Measurements from ENCODE around the gene RNF4.
A peak's percentile ranks its signal among the peaks of the same experiment; 100 is the strongest.
"Not testable (repeated sequence)": the region's sequence is repeated elsewhere in the genome, so short reads cannot be mapped to it uniquely, and the experiment has no call there.

The RNF4 gene

DNA sequence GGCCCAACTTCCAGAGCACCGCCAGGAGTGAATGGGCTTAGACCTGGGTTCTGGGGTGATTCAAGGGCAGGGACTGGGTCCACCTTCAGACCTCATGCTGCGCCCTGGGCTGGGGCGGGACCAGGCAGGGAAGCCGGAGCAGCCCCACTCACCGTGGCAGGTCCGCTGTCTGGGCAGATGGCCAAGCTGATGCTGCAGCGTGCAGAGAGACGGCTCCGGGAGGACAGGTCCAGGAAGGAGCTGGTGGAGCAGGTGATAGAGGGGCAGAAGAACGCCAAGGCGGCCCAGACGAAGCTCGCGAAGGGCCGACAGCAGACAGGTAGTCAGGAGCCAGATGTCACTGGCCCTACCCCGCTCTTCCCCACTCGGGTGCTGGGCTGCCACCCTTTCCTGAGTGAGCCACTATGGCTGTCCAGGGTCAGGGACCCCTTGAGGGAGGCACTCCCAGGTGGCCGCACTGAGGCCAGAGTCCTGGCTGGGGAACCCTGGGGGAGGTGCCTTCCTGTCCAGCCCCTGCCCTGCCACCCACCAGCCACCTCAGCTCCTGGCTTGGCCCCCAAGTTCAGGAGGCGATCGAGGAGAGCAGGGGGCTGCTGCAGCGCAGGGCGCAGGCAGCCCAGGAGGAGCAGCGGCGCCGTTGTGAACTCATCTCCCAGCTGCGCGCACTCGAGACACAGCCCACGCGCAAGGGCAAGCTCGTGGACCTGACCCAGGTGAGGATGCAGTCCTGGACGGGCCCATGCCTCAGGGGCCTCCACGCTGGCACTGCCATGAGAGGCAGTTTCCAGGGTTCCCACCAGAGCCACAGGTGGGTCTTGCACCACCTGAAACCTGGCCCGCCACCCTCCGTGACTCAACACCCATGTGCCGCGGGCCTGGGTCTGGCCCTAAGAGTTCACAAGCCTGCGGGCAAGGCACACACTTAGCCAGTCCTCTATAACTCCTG, 10.1 kb upstream of the RNF4 start:
- no peak for DNase-seq (ENCODE audit: low spot score)

DNA sequence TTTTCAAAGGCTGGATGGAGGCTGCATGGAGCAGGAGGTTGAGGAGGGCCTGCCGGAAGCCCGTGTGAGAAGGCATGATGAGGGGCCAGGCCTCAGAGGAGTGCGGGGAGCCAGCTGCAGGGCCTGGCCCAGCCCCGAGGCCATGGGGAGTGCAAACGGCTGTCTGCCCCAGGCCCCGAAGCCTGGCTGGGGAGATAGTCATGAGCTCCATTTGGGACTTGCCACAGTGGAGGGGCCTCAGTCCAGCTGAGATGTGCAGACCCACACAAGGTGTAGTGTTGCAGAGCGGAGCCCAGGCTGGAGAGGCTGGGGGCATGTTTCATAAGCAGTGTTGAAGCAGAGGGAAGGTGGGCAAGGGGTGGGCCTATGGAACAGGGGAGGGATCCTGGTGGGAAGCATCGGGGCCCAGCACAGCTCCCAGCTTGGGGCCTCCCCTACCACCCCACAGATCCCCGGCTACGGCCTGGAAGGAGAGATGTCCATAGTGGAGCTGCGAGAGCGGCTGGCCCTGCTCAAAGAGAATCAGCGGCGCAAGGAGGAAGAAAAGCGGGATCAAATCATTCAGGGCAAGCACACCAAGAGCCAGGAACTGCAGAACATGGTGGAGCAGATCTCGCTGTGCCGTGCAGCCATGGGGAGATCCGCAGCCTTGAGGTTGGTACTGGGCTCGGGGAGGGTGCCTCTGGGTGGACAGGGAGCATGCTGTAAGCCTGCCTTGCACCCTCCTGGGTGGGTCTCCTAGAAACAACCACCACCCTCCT, 9.1 kb upstream of the RNF4 start:
- DNase-seq (ENCODE audit: low spot score): no peak

DNA sequence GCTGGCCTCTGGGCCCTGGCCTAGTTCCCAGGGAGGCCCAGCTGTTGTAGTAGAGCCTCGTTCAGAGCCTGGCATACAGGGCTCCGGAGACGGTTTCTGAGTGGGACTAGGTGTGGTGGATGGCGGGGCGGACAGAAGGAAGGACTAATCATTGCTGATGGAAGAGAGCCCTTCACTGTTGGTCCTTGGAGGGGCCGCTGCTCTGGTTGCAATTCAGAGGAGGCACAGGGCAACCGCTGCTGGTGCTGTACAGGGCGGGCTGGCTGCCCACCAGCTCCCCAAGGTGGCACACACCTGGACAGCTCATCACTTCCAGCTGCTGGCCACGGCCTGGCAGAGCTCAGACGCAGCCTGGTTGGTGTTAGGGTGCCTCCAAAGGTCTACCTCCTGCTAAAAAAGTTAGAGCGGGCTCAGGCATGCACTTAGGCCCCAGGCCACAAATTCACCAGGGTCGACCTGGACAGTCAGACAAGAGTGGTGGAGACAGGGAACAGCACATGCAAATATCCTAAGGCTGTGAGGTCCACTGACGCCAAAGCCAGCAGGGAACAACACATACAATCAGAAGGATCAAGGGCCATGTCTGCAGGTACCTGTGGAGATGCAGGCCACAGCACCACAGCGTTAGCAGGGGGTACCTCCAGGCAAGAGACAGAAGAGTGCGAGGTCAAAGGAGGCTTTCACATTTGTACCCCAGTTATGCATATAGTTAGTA, 7.5 kb upstream of the RNF4 start:
- no peak for DNase-seq (ENCODE audit: low spot score)

DNA sequence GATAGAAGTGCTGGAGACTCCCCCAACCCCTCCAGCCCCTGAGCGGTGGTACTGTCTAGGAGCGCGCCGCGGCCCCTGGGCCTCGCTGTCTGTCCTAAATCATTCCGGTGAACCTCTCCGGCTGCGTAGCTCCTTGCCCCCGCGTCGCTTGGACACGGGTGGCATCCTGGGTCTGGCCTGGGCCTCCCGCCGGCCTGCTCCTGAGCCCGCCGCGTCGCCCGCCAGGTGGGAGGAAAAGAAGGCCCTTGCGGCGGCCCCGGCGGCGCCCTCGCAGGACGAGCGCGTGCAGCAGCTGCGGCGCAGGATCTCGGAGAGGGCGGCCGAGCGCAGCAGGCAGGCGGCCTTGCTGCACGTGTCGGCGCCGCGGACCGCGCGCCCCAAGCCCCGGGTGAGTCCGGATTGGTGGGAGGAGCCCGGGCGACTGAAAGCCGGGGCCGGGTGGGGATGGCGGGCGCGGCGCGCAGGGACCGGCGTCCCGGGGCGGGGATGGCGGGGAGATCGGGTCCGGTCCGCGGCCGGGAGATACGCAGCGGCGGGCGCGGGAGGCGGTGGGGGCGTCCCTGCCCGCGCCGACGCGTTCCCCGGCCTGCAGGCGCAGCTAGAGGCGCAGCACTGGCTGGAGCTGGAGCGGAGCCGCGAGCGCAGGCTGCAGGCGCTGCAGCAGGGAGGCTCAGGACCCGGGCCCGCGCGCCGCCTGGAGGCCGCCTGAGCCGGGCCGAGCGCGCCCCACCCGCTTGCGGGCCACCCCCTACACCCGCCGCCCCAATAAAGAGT, 6.5 kb upstream of the RNF4 start:
- DNase-seq (ENCODE audit: low spot score): no peak

DNA sequence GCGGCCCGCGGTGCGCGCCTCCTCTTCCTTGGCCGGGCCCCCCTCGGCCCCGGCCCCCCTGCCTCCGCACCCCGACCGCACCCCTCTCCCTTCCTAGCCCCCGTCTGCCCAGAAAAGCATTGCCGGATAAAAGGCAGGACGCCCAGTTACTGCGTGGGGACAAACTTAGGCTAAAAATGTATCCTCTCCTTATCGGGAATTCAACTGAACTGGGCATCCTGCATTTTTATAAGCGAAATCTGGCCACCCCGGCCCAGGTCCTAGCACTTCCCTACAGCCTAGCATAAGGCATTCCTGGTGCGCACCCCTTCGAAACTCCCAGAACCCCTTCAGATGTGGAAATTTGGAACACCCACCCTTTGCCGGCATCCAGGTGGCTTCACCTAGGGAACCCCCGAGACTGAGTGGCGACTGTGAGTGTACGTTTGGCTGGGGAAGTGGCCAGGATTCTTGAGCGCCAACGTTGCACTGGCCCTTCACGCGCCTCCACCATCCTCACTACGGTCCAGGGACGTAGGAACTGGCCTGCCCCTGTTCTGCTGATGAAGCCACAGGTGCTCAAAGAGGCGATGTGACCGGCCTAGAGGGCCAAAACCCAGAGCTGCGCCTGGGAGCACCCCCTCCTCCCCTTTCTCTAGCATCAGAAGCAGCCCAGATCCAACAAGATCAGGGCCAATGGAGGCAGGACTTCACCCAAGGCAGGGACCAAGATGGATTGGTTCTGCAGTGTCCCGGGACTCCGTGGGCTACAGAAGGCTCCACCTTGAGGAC, 5.7 kb upstream of the RNF4 start:
- DNase-seq (ENCODE audit: low spot score): no peak

DNA sequence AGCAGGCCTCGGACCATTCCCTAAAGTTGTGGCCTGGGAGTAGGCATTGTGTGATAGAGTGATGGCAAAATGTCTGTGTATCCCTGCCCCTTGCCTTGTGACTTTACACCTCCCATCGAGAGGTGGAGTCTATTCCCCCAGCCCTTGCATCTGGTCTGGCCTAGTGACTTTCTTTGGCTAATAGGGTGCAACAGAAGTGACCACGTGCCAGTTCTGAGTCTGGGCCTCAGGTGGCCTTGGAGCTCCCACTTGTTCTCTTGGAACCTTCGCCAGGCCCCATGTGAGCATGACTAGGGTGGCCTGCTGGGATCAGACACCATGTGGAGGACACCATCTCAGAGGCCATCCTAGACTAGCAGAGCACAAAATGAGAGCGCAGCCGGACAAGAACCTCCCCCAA, 3.9 kb upstream of the RNF4 start:
- no peak for DNase-seq (ENCODE audit: low spot score)

DNA sequence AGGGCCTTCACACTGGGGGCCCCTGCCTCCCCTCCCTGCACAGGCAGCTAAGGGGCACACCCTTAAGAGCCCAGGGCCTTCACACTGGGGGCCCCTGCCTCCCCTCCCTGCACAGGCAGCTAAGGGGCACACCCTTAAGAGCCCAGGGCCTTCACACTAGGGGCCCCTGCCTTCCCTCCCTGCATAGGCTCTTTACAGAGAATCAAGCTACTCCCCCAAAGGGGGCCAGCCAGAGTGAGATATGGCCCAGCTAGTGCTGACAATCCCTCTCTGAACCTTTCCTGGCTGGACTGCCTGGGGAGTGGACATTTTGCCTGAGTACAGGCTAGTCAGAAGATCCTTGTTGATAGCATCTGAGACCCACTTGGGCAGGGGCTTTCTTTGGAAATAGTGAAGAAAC, 3.4 kb upstream of the RNF4 start:
- DNase-seq (ENCODE audit: low spot score): not testable (repeated sequence)

DNA sequence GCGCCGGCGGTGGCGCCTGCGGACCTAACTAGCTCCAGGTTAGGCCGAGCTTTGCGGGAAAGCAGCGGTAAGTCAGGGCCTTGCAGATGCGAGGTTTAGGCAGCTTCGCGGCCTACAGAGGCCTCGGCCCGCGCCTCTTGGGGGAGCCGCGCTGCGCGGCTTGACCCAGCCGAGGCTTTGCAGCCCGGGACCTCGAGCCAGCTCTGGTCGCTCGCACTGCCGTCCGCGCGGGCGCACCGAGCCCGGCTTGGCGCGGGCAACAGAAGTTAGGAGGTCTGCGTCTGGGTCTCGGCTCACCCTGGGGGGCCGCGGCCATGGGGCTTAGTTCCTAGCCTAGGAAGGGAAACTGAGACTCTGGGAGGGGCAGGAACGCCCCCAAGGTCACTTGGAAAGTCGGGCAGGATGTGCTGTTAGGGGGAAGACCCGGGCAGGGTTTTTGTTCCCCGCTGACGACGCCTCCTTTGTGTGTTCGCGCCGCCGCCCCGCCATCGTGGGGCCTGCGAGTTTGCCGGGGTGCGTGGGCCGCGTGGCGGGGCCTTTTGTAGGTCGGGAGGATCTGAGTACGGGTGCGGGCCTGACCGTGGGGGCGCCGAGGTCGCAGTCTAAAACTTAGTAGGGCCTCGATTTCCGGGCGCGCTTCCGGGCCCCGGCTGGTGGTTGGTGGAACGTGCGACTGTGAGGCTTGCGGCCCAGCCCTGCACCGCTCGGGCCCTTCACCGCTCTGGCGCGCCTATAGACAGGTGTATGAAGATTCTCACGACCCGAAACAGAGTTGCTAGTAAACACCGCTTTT, 482 bp downstream of the RNF4 start:
- no peak for DNase-seq (ENCODE audit: low spot score)

DNA sequence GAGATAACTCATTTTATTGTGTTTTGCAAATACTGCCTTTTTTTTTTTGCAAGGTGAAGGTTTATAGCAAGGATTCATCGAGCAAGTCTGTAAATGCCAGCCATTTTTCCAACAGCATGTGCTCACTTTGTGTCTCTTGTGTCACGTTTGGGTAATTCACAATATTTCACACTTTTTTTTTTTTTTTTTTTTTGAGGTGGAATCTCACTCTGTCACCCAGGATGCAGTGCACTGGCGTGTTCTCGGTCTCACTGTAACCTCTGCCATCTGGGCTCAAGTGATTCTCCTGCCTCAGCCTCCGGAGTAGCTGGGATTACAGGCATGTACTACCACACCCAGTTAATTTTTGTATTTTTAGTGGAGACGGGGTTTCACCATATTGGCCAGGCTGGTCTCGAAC, 1.9 kb downstream of the RNF4 start:
- no peak for DNase-seq (ENCODE audit: low spot score)

DNA sequence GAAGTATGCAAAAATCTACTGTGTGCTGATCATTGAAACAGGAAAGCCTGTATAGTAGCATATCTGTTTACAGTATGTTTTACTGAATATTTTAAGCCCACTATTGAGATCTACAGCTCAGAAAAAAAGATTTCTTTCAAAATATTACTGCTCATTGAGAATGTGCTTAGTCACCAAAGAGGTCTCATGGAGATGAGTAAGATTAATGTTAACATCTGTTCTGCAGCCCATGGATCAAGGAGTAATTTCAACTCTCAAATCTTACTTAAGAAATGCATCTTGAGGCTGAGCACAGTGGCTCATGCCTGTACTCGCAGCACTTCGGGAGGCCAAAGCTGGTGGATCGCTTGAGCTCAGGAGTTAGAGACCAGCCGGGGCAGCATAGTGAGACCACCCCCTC, 3.3 kb downstream of the RNF4 start:
- no peak for DNase-seq (ENCODE audit: low spot score)

DNA sequence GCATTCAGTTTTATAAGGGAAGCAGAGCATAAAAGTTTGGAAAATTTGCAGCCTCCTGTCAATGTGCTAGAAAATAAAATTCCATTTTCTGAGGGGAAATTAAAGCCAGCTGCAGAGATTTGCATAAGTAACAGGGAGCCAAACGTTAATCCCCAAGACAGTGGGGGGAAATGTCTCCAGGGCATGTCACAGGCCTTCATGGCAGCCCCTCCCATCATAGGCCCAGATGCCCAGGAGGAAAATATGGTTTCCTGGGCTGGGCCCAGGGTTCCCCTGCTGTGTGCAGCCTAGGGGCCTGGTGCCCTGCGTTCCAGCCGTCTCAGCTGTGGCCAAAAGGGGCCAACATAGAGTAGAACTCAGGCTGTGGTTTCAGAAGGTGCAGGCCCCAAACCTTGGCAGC, 9.3 kb downstream of the RNF4 start:
- no peak for DNase-seq (ENCODE audit: low spot score)

DNA sequence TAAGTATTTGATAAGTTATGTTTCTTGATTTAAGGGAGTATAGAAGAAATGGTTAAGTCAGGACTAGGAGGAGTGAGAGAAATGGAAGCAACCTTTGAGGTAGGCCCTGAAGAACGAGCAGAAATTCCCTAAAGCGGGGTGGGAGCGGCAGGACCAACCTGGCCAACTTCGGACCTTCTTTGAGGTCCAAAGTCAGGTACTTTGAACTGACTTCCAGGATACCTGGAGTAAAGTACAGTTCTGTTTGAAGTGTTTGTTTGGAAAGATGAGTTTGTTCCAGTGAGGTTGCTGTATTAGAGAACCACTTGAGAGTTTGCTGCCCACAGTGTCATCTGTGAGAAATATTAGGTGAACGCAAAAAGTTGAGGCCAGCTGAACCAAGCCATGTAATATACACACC, 11.7 kb downstream of the RNF4 start:
- DNase-seq (ENCODE audit: low spot score): no peak

DNA sequence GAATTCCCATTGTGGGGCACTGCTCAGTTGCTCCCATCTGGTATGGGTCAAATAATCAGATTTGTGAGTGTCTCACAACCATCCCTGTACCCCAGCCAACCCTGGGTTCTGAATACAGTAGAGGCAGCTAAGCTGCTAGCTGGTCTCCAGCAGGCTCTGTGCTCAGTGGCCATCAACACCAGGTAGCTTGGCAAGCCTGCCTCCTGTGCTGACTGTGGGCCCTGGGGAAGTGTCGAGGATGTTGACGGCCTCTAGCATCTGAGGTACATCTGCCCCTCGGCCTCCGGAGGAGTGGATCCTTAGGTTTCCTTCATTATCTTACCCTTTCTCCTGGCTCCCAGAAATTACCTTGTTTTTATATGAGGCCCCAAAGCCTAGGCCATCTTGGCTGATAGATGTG, 13.3 kb downstream of the RNF4 start:
- no peak for DNase-seq (ENCODE audit: low spot score)

DNA sequence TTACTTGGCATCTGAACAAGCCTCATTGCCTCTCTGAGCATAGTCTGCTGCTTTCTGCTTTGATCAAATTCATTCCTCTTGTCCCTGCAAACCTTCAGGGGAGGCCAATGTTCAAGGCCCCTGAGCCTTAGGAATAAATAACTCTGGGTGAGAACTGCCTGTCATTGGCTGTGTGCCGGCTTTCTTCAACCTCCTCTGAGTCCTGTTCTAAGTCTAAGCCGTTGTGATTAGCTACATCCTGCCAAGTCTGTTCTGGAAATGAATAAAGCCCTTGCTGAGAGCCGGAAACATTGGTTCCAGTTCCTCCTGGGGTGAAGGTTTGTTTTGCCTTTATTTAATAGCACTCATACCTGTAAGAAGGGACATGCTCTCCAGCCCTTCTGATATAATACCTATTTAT, 13.8 kb downstream of the RNF4 start:
- peak; percentile 68 for DNase-seq (ENCODE audit: low spot score)

DNA sequence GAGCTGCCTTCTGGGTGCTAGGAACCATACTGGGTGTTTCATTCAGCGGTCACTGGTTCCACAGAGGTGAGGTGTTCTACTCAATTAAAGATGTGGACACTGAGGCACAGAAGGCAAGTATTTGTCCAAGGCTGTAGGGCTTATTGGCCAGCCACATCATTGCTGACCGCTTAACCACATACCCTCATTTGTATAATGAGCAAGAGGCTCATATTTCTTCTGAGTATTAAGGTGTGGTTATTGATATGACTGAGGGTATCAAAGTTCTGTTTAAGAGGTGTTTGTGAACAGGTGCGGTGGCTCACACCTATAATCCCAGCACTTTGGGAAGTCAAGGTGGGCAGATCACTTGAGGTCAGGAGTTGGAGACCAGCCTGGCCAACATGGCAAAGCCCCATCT, 14.3 kb downstream of the RNF4 start:
- DNase-seq (ENCODE audit: low spot score): no peak

DNA sequence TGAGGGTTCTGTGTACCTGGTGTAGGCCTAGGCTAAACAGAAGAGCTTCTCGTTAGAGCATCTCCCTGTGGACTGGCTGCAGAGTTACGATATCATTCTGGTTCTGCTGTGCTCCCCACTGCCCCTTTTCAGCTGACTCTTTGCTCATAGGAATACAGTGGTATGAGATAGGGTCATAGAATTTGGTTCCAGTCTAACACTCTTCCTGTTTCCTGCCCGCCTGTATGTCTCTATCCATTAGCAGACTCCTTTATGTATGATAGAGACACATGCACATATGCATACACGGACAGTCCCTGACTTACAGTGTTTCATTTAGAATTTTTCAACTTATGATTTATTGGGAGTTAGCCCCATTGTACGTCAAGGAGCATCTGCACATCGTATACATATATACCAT, 15.3 kb downstream of the RNF4 start:
- DNase-seq (ENCODE audit: low spot score): no peak

DNA sequence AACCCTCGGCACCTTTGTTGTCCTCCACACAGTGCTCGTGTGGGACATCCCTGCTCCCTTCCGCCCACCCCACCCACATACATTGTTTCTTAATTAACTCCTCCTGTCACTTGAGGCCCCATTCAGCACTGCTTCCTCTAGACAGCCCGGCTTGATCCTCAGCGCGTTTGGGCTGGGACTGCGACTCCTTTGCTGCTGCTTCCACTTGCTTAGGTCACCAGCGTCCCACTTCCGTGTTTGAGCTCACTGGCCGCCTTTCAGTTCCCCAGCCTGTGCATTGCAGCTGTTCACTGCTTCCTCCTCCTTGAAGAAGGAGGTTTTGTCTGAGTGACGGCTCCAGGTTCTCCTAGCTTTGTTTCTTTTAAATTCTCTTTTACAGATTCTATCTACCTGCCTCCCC, 16.1 kb downstream of the RNF4 start:
- peak; percentile 79 for DNase-seq (ENCODE audit: low spot score)

DNA sequence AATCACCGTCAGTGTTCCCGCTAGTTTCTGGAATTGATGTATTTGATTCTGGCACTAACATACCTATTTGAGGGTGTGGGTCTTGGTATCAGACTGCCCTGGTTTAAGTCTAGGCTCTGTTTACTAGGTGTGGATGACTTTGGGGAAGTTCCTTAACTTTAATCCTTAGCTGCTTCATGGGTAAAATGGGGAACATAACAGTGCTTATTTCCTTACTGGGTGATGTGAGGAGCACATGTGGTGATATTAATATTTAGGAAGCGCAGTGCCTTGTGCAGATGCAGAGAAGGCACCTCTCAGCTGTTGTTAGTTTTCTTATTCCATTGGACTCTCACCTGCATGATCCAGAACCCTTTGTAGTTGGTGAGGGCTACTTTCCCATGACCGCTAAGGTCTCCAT, 17.1 kb downstream of the RNF4 start:
- no peak for DNase-seq (ENCODE audit: low spot score)

DNA sequence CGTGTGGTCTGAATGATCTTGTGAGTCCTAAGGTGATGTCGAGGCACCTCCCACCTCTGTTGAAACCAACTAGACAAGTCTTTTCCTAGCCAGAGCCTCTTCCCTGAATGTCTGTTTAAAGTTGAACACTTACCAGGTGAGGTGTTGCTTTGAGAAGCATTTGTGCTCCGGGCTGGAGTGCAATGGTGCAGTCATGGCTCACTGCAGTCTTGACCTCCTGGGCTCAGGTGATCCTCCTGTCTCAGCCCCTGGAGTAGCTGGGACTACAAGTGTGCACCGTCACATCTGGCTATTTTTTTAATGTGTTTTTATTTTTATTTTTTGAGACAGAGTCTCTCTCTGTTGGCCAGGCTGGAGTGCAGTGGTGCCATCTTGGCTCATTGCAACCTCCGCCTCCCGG, 18.1 kb downstream of the RNF4 start:
- DNase-seq (ENCODE audit: low spot score): no peak

DNA sequence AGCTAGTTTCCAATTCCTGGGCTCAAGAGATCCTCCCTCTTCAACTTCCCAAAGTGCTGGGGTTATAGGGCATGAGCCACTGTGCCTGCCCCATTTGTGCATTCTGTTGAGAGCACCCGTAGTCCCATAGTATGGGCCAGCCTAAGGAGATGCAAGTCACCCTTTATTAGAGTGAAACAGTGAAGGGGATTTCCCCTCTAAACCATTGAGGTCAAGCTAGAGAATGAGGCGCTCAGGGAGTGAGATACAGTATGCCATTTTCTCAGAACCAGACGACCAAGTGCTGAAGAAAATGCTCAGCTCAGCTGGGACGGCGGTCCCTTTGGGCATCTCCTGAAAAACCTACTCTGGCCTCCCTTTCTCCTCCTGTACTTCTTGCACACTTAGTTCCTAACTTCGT, 18.7 kb downstream of the RNF4 start:
- no peak for DNase-seq (ENCODE audit: low spot score)

Measured in kidney capillary endothelial cell (primary cell).